Peyer's patch (tissue), 4 donors: Measurements from ENCODE around the gene DNAH8. TPM values are rescaled to one million over a fixed set of nuclear protein-coding genes. Genes with fewer than 3 reads are reported as not detected.

Experiments used
- DNase-seq, 3 donors: peaks; one replicate each; pipeline ENCODE4 v3.0.0-alpha.2; 2017 to 2019
- H3K27ac ChIP-seq, 4 donors: fragments of 200-600 bp; sonication (generic); one replicate each; pipeline ENCODE4 v1.5.1; 2016 to 2019
- H3K27me3 ChIP-seq, 2 donors: fragments of 200-600 bp; sonication (generic); one replicate each; pipeline ENCODE4 v1.5.1; 2019
- H3K36me3 ChIP-seq, 3 donors: fragments of 200-600 bp; sonication (generic); one replicate each; pipeline ENCODE4 v1.5.1; 2016 to 2019
- H3K4me1 ChIP-seq, 4 donors: fragments of 200-600 bp; sonication (generic); one replicate each; pipeline ENCODE4 v1.5.1; 2016 to 2019
- H3K4me3 ChIP-seq, 4 donors: fragments of 200-600 bp; sonication (generic); 1 replicate in 3 of 4; 2 replicates in 1 of 4; pipeline ENCODE4 v1.5.1; 2016 to 2019; ENCODE audit warnings: mild to moderate bottlenecking in 1 of 4
- H3K9me3 ChIP-seq, 4 donors: fragments of 200-600 bp; sonication (generic); one replicate each; pipeline ENCODE4 v1.5.1; 2016 to 2019; ENCODE audit warnings: mild to moderate bottlenecking in 1 of 4
- CTCF ChIP-seq, 6 experiments: fragments of 450-650 bp in 4 of 6; fragments of 200-600 bp in 2 of 6; sonication (generic) in 1 of 6; IDR thresholded peaks; one replicate each; pipeline ENCODE4 v1.5.1; 2017 to 2019; ENCODE audit warnings: antibody characterized with exemption in 6 of 6, mild to moderate bottlenecking in 3 of 6, moderate library complexity in 1 of 6
- POLR2A ChIP-seq, 2 donors: fragments of 450-650 bp; IDR thresholded peaks; one replicate each; pipeline ENCODE4 v1.5.1; 2017; ENCODE audit warnings: antibody characterized with exemption in 2 of 2, mild to moderate bottlenecking in 2 of 2, moderate library complexity in 2 of 2
- total RNA-seq, 4 donors: library from RNA; depleted of rRNA; stranded (reverse); fragments of >200 nt; gene quantifications; one replicate each; pipeline ENCODE4 v1.1.0, GENCODE V29; 2016

Gene DNAH8
- total RNA-seq, 4 donors from 2014 or later, result 0.83 TPM; not detected in 3

GRCh38 chr6:39061182-39061581, 346.1 kb downstream of the DNAH8 start:
- H3K4me1 ChIP-seq, result no peaks in the 10 kb centered on the region
- TF ChIP-seq POLR2A (IDR thresholded peaks at IDR 0.05) (no peak), CTCF (IDR thresholded peaks at IDR 0.05) (no peak)
- H3K36me3 ChIP-seq, result no peaks in the 10 kb centered on the region
- no peak for DNase-seq
- H3K27me3 ChIP-seq, result no peaks in the 10 kb centered on the region
- H3K4me3 ChIP-seq, result no peak overlapping the region
- H3K27ac ChIP-seq, result no peak overlapping the region
- H3K9me3 ChIP-seq, result no peaks in the 10 kb centered on the region

- no peaks in the 10 kb centered on the region for H3K9me3 ChIP-seq
- TF ChIP-seq POLR2A (IDR thresholded peaks at IDR 0.05), result no peak
- TF ChIP-seq CTCF (IDR thresholded peaks at IDR 0.05), result no peak
Measured at GRCh38 chr6:39061588-39061987, 346.5 kb downstream of the DNAH8 start.

GRCh38 chr6:39062014-39062740, 347.1 kb downstream of the DNAH8 start:
- H3K9me3 ChIP-seq, result no peaks in the 10 kb centered on the region
- no peaks in the 10 kb centered on the region for H3K36me3 ChIP-seq
- no peak for DNase-seq
- no peaks in the 10 kb centered on the region for H3K4me1 ChIP-seq
- no peak overlapping the region for H3K4me3 ChIP-seq
- no peak for TF ChIP-seq CTCF (IDR thresholded peaks at IDR 0.05)
- TF ChIP-seq POLR2A (IDR thresholded peaks at IDR 0.05), result no peak
- H3K27me3 ChIP-seq, result no peaks in the 10 kb centered on the region
- H3K27ac ChIP-seq, result no peak overlapping the region

More at GRCh38 chr6:39061588-39061987, 346.5 kb downstream of the DNAH8 start:
- H3K27ac ChIP-seq, result no peak overlapping the region
- no peak overlapping the region for H3K4me3 ChIP-seq
- DNase-seq, result no peak
- H3K4me1 ChIP-seq, result no peaks in the 10 kb centered on the region
- no peaks in the 10 kb centered on the region for H3K27me3 ChIP-seq
- H3K36me3 ChIP-seq, result no peaks in the 10 kb centered on the region

- H3K4me3 ChIP-seq, result no peak overlapping the region
- H3K9me3 ChIP-seq, result no peaks in the 10 kb centered on the region
- no peaks in the 10 kb centered on the region for H3K4me1 ChIP-seq
- TF ChIP-seq CTCF (IDR thresholded peaks at IDR 0.05), result no peak
- TF ChIP-seq POLR2A (IDR thresholded peaks at IDR 0.05), result no peak
- DNase-seq, result no peak
- H3K27me3 ChIP-seq, result no peaks in the 10 kb centered on the region
- no peak overlapping the region for H3K27ac ChIP-seq
- H3K36me3 ChIP-seq, result no peaks in the 10 kb centered on the region
Measured at GRCh38 chr6:39063526-39063925, 348.4 kb downstream of the DNAH8 start.

GRCh38 chr6:39065561-39065960, 350.4 kb downstream of the DNAH8 start:
- Histone ChIP-seq H3K4me3 (no peak overlapping the region), H3K9me3 (no peaks in the 10 kb centered on the region), H3K27me3 (no peaks in the 10 kb centered on the region), H3K4me1 (no peaks in the 10 kb centered on the region), H3K36me3 (no peaks in the 10 kb centered on the region), H3K27ac (no peak overlapping the region)
- DNase-seq, result no peak
- no peak for TF ChIP-seq CTCF (IDR thresholded peaks at IDR 0.05)
- TF ChIP-seq POLR2A (IDR thresholded peaks at IDR 0.05), result no peak
